Right lobe of liver (tissue), 6 donors: ENCODE results near the gene PGP. TPM values are rescaled to one million over a fixed set of nuclear protein-coding genes. Genes with fewer than 3 reads are reported as not detected.

Experiments
- ATAC-seq, 4 donors: fragments of 200-7000 bp; cut with Tn5 transposase; one replicate each; pipeline ENCODE4 v1.9.1; 2020; ENCODE audit warnings: mild to moderate bottlenecking in 4 of 4, moderate library complexity in 4 of 4
- DNase-seq, 3 donors: peaks; one replicate each; pipeline ENCODE4 v3.0.0-alpha.2; 2020
- H3K27ac ChIP-seq, 3 donors: fragments of 200-600 bp; one replicate each; pipeline ENCODE4 v1.8.0; 2022
- H3K27me3 ChIP-seq, 2 donors: fragments of 200-600 bp; one replicate each; pipeline ENCODE4 v1.8.0; 2022
- H3K36me3 ChIP-seq, 4 donors: fragments of 200-600 bp; sonication (generic) in 1 of 4; one replicate each; pipeline versions ENCODE4 v1.5.1 to v1.8.0; 2017 to 2022; ENCODE audit warnings: control low read depth in 1 of 4
- H3K4me1 ChIP-seq, 4 donors: fragments of 200-600 bp; sonication (generic) in 1 of 4; one replicate each; pipeline versions ENCODE4 v1.5.1 to v1.8.0; 2017 to 2022; ENCODE audit warnings: control low read depth in 1 of 4
- H3K4me3 ChIP-seq, 3 donors: fragments of 200-600 bp; one replicate each; pipeline ENCODE4 v1.8.0; 2022
- H3K9me3 ChIP-seq, 4 donors: fragments of 200-600 bp; sonication (generic) in 1 of 4; one replicate each; pipeline versions ENCODE4 v1.5.1 to v1.8.0; 2017 to 2022; ENCODE audit warnings: control low read depth in 1 of 4
- CTCF ChIP-seq, 4 donors: fragments of 200-600 bp in 3 of 4; fragments of 450-650 bp in 1 of 4; IDR thresholded peaks; one replicate each; pipeline versions ENCODE4 v1.5.1 to v1.8.0; 2016 to 2022; ENCODE audit warnings: antibody characterized with exemption in 4 of 4, mild to moderate bottlenecking in 2 of 4
- POLR2A ChIP-seq: fragments of 450-650 bp; IDR thresholded peaks from one replicate; pipeline ENCODE4 v1.6.1; 2017; ENCODE audit warnings: antibody characterized with exemption, mild to moderate bottlenecking
- WGBS: methylation state at CpG from one replicate; pipeline ENCODE4 v1.1.6; 2018; ENCODE audit warnings: low coverage, low lambda C conversion rate; ENCODE audit not compliant: insufficient coverage; ENCODE audit errors: missing lambda C conversion rate; 5-methylcytosine and 5-hydroxymethylcytosine counted together
- intact Hi-C, 2 donors: fragments of 100-400 bp; cut with DNase I; formaldehyde crosslinking; loops; one replicate each; pipeline versions ENCODE4 v1.11.2 to v1.14.1; 2022
- total RNA-seq, 6 experiments: library from RNA; depleted of rRNA in 2 of 6; stranded (reverse); fragments of >200 nt in 2 of 6; fragmentation: NEBNext Ultra II Directional in 3 of 6; extraction: Animal tissue kit (Norgen Biotek cat#: 25700) in 3 of 6; gene quantifications; one replicate each; pipeline versions ENCODE4 v1.1.0 to v1.2.4, GENCODE V29; 2016 to 2023
- donor health status: DM: no; HTN: yes; CAD: no.
- donor health status: DM: no; HTN: no; CAD: no.
- donor health status: DM: no; HTN: no; CAD: no.
- donor health status: DM: no; HTN: yes; CAD: no.
- donor health status: DM: no; HTN: yes; CAD: no.

PGP gene
- total RNA-seq, 6 experiments from 2014 or later, result 3.8 to 14.2 (median 6.9) TPM

GRCh38 chr16:2175454-2175853 lies 39.2 kb downstream of the PGP start:
- intact Hi-C loops, result no loop called here
- peaks cover 0 to 51% (median 17%) of the 10 kb centered on the region in 4 donors for H3K36me3 ChIP-seq
- H3K9me3 ChIP-seq, result no peaks in the 10 kb centered on the region
- H3K27me3 ChIP-seq, result no peaks in the 10 kb centered on the region
- no peaks in the 10 kb centered on the region for H3K4me1 ChIP-seq
- no peak for ATAC-seq
- no peak overlapping the region for H3K27ac ChIP-seq
- DNase-seq, result no peak
- H3K4me3 ChIP-seq, result no peak overlapping the region
- TF ChIP-seq POLR2A (no peak), CTCF (IDR thresholded peaks at IDR 0.05) (no peak)
- WGBS, result 100% methylated on average over 2 of the region's 10 CpGs

- no peaks in the 10 kb centered on the region for H3K4me1 ChIP-seq
- ATAC-seq (no peak), DNase-seq (no peak)
- H3K27ac ChIP-seq, result no peak overlapping the region
- TF ChIP-seq CTCF (IDR thresholded peaks at IDR 0.05) (no peak), POLR2A (no peak)
- intact Hi-C loops, result no loop called here
- no peaks in the 10 kb centered on the region for H3K9me3 ChIP-seq
- H3K27me3 ChIP-seq, result no peaks in the 10 kb centered on the region
- H3K4me3 ChIP-seq, result no peak overlapping the region
- peaks cover 0 to 51% (median 17%) of the 10 kb centered on the region in 4 donors for H3K36me3 ChIP-seq
- WGBS, result no CpG with 5 or more reads among the region's 21 CpGs
Observed at GRCh38 chr16:2174396-2175131, 40.1 kb downstream of the PGP start.

- no peak for ATAC-seq
- no CpG with 5 or more reads among the region's 4 CpGs for WGBS
- no peaks in the 10 kb centered on the region for H3K9me3 ChIP-seq
- H3K4me3 ChIP-seq, result no peak overlapping the region
- intact Hi-C loops, result no loop called here
- peaks cover 0 to 51% (median 17%) of the 10 kb centered on the region in 4 donors for H3K36me3 ChIP-seq
- TF ChIP-seq POLR2A (no peak), CTCF (IDR thresholded peaks at IDR 0.05) (no peak)
- H3K4me1 ChIP-seq, result no peaks in the 10 kb centered on the region
- DNase-seq, result no peak
- no peaks in the 10 kb centered on the region for H3K27me3 ChIP-seq
- no peak overlapping the region for H3K27ac ChIP-seq
Observed at GRCh38 chr16:2173916-2174315, 40.7 kb downstream of the PGP start.

- Histone ChIP-seq H3K4me1 (no peaks in the 10 kb centered on the region), H3K9me3 (no peaks in the 10 kb centered on the region), H3K27ac (no peak overlapping the region), H3K36me3 (peaks cover 0 to 51% (median 17%) of the 10 kb centered on the region in 4 donors), H3K4me3 (no peak overlapping the region), H3K27me3 (no peaks in the 10 kb centered on the region)
- ATAC-seq, result no peak
- WGBS, result 100% methylated on average over 2 of the region's 14 CpGs
- no peak for DNase-seq
- TF ChIP-seq POLR2A (no peak), CTCF (IDR thresholded peaks at IDR 0.05) (no peak)
- intact Hi-C loops, result no loop called here
Observed at GRCh38 chr16:2173366-2173765, 41.3 kb downstream of the PGP start.
